ENCODE measurements around the gene YEATS2. TPM values are rescaled to one million over a fixed set of nuclear protein-coding genes. Genes with fewer than 3 reads are reported as not detected.
"Not testable (repeated sequence)": the region's sequence is repeated elsewhere in the genome, so short reads cannot be mapped to it uniquely, and the experiment has no call there.

Gene YEATS2
- total RNA-seq, 2 experiments from 2014 or later: 68.2 to 77.2 TPM

- no TSS peak for BruUV-seq (replicated peaks)
- Histone ChIP-seq H2AFZ (ENCODE audit: low read length) (no peak overlapping the region), H4K20me1 (ENCODE audit: insufficient read depth, low read length) (no peaks in the 10 kb centered on the region), H3K79me2 (ENCODE audit: insufficient read depth, low read depth, low read length) (no peaks in the 10 kb centered on the region), H3K27ac (ENCODE audit: low read depth, low read length, poor library complexity, severe bottlenecking) (no peak overlapping the region), H3K4me2 (ENCODE audit: low read length) (no peak overlapping the region), H3K9me3 (ENCODE audit: low read length) (no peaks in the 10 kb centered on the region), H3K36me3 (ENCODE audit: insufficient read depth, low read length) (peaks cover 91% of the 10 kb centered on the region), H3K4me3 (ENCODE audit: low read depth, low read length, poor library complexity, severe bottlenecking) (no peak overlapping the region), H3K4me1 (ENCODE audit: insufficient read depth, low read length, poor library complexity, severe bottlenecking) (peaks cover 25% of the 10 kb centered on the region), H3K9me2 (ENCODE audit: insufficient read depth, low read length) (no peaks in the 10 kb centered on the region)
- POLR2A ChIA-PET: interaction anchor here (1.2 kb wide), 1 partner anchor 18 kb away, joined by 3 read pairs; no protein-coding TSS in a partner anchor
- intact Hi-C loops (cut with micrococcal nuclease; ENCODE audit: unreplicated experiment): no loop called here
- TF ChIP-seq CTCF (conservative IDR thresholded peaks at IDR 0.05; ENCODE audit: low read length): no peak
- TF ChIP-seq EZH2phosphoT487 (IDR thresholded peaks at IDR 0.05; ENCODE audit: borderline replicate concordance, low read depth, low read length): no peak
- CTCF ChIA-PET (ENCODE audit: unreplicated experiment): no interaction called here
- DNase-seq (ENCODE audit: low spot score): no peak
These were observed 71.9 kb downstream of the YEATS2 start for GRCh38 chr3:183769453-183769852.

- no peaks in the 10 kb centered on the region for H3K9me3 ChIP-seq (ENCODE audit: low read length)
- BruUV-seq (replicated peaks): TSS peak; percentile 14
- no peaks in the 10 kb centered on the region for H3K9me2 ChIP-seq (ENCODE audit: insufficient read depth, low read length)
- CTCF ChIA-PET (ENCODE audit: unreplicated experiment): no interaction called here
- H4K20me1 ChIP-seq (ENCODE audit: insufficient read depth, low read length): no peaks in the 10 kb centered on the region
- POLR2A ChIA-PET: interaction anchor here (0.6 to 0.8 kb wide), 2 partner anchors 19 to 302 kb away, joined by 3 to 6 read pairs; no protein-coding TSS in a partner anchor
- H3K4me2 ChIP-seq (ENCODE audit: low read length): no peak overlapping the region
- intact Hi-C loops (cut with micrococcal nuclease; ENCODE audit: unreplicated experiment): no loop called here
- no peak overlapping the region for H3K4me3 ChIP-seq (ENCODE audit: low read depth, low read length, poor library complexity, severe bottlenecking)
- no peaks in the 10 kb centered on the region for H3K4me1 ChIP-seq (ENCODE audit: insufficient read depth, low read length, poor library complexity, severe bottlenecking)
- peaks cover 90% of the 10 kb centered on the region for H3K36me3 ChIP-seq (ENCODE audit: insufficient read depth, low read length)
- H3K79me2 ChIP-seq (ENCODE audit: insufficient read depth, low read depth, low read length): no peaks in the 10 kb centered on the region
- TF ChIP-seq CTCF (conservative IDR thresholded peaks at IDR 0.05; ENCODE audit: low read length) (no peak), EZH2phosphoT487 (IDR thresholded peaks at IDR 0.05; ENCODE audit: borderline replicate concordance, low read depth, low read length) (no peak)
- H2AFZ ChIP-seq (ENCODE audit: low read length): no peak overlapping the region
- H3K27ac ChIP-seq (ENCODE audit: low read depth, low read length, poor library complexity, severe bottlenecking): no peak overlapping the region
- DNase-seq (ENCODE audit: low spot score): no peak
These were observed 77.0 kb downstream of the YEATS2 start for GRCh38 chr3:183774631-183775030.

GRCh38 chr3:183775781-183776180, 78.2 kb downstream of the YEATS2 start:
- ChIA-PET POLR2A (interaction anchor here (0.7 kb wide), 1 partner anchor 487 kb away, joined by 3 read pairs; no protein-coding TSS in a partner anchor), CTCF (ENCODE audit: unreplicated experiment) (no interaction called here)
- Histone ChIP-seq H3K9me3 (ENCODE audit: low read length) (no peaks in the 10 kb centered on the region), H3K36me3 (ENCODE audit: insufficient read depth, low read length) (peaks cover 93% of the 10 kb centered on the region), H3K79me2 (ENCODE audit: insufficient read depth, low read depth, low read length) (no peaks in the 10 kb centered on the region), H3K4me3 (ENCODE audit: low read depth, low read length, poor library complexity, severe bottlenecking) (no peak overlapping the region), H4K20me1 (ENCODE audit: insufficient read depth, low read length) (no peaks in the 10 kb centered on the region), H3K9me2 (ENCODE audit: insufficient read depth, low read length) (no peaks in the 10 kb centered on the region), H2AFZ (ENCODE audit: low read length) (no peak overlapping the region), H3K4me2 (ENCODE audit: low read length) (no peak overlapping the region), H3K4me1 (ENCODE audit: insufficient read depth, low read length, poor library complexity, severe bottlenecking) (no peaks in the 10 kb centered on the region), H3K27ac (ENCODE audit: low read depth, low read length, poor library complexity, severe bottlenecking) (no peak overlapping the region)
- no peak for DNase-seq (ENCODE audit: low spot score)
- TF ChIP-seq CTCF (conservative IDR thresholded peaks at IDR 0.05; ENCODE audit: low read length) (no peak), EZH2phosphoT487 (IDR thresholded peaks at IDR 0.05; ENCODE audit: borderline replicate concordance, low read depth, low read length) (no peak)
- no TSS peak for BruUV-seq (replicated peaks)
- intact Hi-C loops (cut with micrococcal nuclease; ENCODE audit: unreplicated experiment): no loop called here

GRCh38 chr3:183776451-183776850, 78.9 kb downstream of the YEATS2 start:
- intact Hi-C loops (cut with micrococcal nuclease; ENCODE audit: unreplicated experiment); H2AFZ ChIP-seq (ENCODE audit: low read length); H3K9me3 ChIP-seq (ENCODE audit: low read length); CTCF ChIA-PET (ENCODE audit: unreplicated experiment); H4K20me1 ChIP-seq (ENCODE audit: insufficient read depth, low read length); DNase-seq (ENCODE audit: low spot score); H3K9me2 ChIP-seq (ENCODE audit: insufficient read depth, low read length); BruUV-seq (replicated peaks); H3K4me3 ChIP-seq (ENCODE audit: low read depth, low read length, poor library complexity, severe bottlenecking); H3K27ac ChIP-seq (ENCODE audit: low read depth, low read length, poor library complexity, severe bottlenecking); H3K79me2 ChIP-seq (ENCODE audit: insufficient read depth, low read depth, low read length); H3K4me1 ChIP-seq (ENCODE audit: insufficient read depth, low read length, poor library complexity, severe bottlenecking); H3K4me2 ChIP-seq (ENCODE audit: low read length): not testable (repeated sequence)
- POLR2A ChIA-PET: interaction anchor here (0.7 kb wide), 1 partner anchor 488 kb away, joined by 3 read pairs; no protein-coding TSS in a partner anchor
- peaks cover 95% of the 10 kb centered on the region for H3K36me3 ChIP-seq (ENCODE audit: insufficient read depth, low read length)

Data from OCI-LY7 (cell line).